WERI-Rb-1 (cell line): ENCODE results near the gene ADIRF.
"Not testable (repeated sequence)": the region's sequence is repeated elsewhere in the genome, so short reads cannot be mapped to it uniquely, and the experiment has no call there.

Experiments
- DNase-seq: peaks from one replicate; pipeline ENCODE4 v3.0.0-alpha.2; 2020
- H3K27ac ChIP-seq: fragments of 250-450 bp; sonication (Bioruptor Pico); 2 replicates; pipeline ENCODE4 v1.5.1; 2020; ENCODE audit warnings: mild to moderate bottlenecking, moderate library complexity
- H3K27me3 ChIP-seq: fragments of 250-450 bp; sonication (Bioruptor Pico); 2 replicates; pipeline ENCODE4 v1.5.1; 2021; ENCODE audit warnings: mild to moderate bottlenecking, low read depth, moderate library complexity; ENCODE audit not compliant: insufficient read depth, severe bottlenecking
- H3K36me3 ChIP-seq: fragments of 250-450 bp; sonication (Bioruptor Pico); 2 replicates; pipeline ENCODE4 v1.5.1; 2020; ENCODE audit warnings: mild to moderate bottlenecking, moderate library complexity
- H3K4me3 ChIP-seq: 2 replicates; pipeline ENCODE4 v1.5.1; 2011; ENCODE audit warnings: low read depth, mild to moderate bottlenecking, control low read depth, low read length
- H3K9me3 ChIP-seq: fragments of 250-450 bp; sonication (Bioruptor Pico); 2 replicates; pipeline ENCODE4 v1.5.1; 2021; ENCODE audit warnings: mild to moderate bottlenecking, moderate library complexity; ENCODE audit not compliant: severe bottlenecking
- TF ChIP-seq, protein P1 (sequence below): IDR thresholded peaks from 2 replicates; pipeline ENCODE4 v1.5.1; 2011; ENCODE audit warnings: low read depth, mild to moderate bottlenecking, control low read depth, inconsistent platforms, low read length

Gene ADIRF

DNA sequence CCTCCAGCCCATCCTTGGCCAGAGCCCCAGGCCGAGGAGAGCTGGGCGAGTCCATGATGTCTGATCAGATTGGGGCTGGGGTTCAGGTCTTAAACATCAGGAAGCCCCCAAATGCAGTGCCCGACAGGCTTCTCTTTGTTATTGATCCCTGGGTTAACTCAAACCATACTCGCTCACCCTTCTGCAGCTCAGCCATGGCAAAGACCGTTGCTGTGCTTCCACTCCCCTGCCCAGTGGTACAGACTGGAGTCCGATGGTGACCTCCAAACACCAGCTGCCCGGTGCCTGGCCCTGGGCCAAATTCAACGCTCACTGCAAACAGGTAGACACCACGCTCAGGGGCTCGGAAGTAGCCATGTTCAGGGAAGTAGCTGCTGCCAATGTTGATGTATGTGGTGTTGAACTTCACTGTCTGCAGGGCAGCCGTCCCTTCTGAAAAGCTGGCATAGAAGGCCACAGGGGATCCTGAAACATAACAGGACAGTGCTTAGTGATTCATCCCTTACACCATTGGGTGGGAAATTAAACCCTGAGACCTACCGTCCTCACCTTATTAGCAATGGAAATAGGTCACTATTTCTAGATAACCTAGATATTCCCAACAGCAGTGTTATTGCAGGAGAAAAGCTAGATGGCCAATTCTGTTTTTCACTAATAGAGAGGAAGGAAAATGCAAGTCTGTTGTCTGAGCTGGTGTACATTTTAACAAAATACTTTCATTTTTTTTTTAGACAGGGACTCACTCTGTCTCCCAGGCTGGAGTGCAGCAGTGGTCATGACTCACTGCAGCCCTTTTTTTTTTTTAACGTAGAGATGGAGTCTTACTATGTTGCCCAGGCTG, 31.4 kb upstream of the ADIRF start:
- no peak overlapping the region for H3K4me3 ChIP-seq
- H3K36me3 ChIP-seq: no peaks in the 10 kb centered on the region
- DNase-seq: no peak
- TF ChIP-seq, protein P1, sequence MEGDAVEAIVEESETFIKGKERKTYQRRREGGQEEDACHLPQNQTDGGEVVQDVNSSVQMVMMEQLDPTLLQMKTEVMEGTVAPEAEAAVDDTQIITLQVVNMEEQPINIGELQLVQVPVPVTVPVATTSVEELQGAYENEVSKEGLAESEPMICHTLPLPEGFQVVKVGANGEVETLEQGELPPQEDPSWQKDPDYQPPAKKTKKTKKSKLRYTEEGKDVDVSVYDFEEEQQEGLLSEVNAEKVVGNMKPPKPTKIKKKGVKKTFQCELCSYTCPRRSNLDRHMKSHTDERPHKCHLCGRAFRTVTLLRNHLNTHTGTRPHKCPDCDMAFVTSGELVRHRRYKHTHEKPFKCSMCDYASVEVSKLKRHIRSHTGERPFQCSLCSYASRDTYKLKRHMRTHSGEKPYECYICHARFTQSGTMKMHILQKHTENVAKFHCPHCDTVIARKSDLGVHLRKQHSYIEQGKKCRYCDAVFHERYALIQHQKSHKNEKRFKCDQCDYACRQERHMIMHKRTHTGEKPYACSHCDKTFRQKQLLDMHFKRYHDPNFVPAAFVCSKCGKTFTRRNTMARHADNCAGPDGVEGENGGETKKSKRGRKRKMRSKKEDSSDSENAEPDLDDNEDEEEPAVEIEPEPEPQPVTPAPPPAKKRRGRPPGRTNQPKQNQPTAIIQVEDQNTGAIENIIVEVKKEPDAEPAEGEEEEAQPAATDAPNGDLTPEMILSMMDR: no peak
- H3K27ac ChIP-seq: no peak overlapping the region
- no peaks in the 10 kb centered on the region for H3K9me3 ChIP-seq
- H3K27me3 ChIP-seq: no peaks in the 10 kb centered on the region

DNA sequence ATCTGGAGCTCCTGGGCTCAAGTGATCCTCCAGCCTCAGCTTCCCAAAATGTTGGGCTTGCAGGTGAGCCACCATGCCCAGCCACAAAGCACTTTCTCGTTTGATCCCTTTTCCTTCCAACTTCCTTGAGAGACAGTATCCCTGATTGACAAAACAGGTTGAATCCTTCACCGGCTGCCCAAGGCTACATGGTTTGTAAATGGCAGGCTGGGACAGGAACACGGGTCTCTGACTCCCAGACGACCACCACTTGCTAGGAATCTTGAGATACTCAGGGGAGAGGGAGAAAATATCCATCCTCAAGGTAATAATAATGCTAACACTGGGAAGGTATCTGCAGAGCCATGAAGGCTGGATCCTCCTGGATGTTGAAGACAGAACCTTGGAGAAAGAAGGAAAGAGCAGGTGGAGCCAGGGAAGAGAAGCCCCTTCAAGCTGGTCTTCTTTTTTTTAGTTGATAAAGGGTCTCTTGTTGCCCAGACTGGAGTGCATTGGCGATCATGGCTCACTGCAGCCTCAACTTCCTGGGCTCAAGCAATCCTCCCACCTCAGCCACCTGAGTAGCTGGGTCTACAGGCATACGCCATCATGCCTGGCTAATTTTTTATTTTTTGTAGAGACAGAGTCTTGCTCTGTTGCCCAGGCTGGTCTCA, 30.7 kb upstream of the ADIRF start:
- H3K9me3 ChIP-seq: no peaks in the 10 kb centered on the region
- TF ChIP-seq, protein P1: no peak
- no peak for DNase-seq
- H3K27ac ChIP-seq: no peak overlapping the region
- no peaks in the 10 kb centered on the region for H3K36me3 ChIP-seq
- H3K27me3 ChIP-seq: no peaks in the 10 kb centered on the region
- H3K4me3 ChIP-seq: no peak overlapping the region

DNA sequence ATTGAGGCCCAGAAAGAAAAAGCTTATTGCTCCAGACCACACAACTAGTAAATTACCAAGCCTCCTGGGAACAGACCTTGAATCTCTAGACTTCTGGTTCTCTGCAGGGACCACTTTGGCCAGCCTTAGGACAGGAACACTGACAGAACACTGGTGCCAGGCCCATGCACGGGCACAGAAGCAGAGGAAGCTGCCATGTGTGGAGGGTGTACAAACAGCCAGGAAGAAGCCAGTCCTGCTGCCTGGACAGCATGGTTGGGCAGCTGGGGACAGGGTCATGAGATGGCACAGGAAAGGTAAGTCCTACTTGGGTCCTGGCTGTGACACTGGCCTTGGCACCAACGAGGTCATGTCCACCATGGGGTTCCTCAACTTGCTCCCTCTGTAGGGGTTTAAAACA, 30.0 kb upstream of the ADIRF start:
- no peaks in the 10 kb centered on the region for H3K9me3 ChIP-seq
- no peaks in the 10 kb centered on the region for H3K27me3 ChIP-seq
- no peaks in the 10 kb centered on the region for H3K36me3 ChIP-seq
- H3K4me3 ChIP-seq: no peak overlapping the region
- no peak overlapping the region for H3K27ac ChIP-seq
- TF ChIP-seq, protein P1: no peak
- DNase-seq: no peak

DNA sequence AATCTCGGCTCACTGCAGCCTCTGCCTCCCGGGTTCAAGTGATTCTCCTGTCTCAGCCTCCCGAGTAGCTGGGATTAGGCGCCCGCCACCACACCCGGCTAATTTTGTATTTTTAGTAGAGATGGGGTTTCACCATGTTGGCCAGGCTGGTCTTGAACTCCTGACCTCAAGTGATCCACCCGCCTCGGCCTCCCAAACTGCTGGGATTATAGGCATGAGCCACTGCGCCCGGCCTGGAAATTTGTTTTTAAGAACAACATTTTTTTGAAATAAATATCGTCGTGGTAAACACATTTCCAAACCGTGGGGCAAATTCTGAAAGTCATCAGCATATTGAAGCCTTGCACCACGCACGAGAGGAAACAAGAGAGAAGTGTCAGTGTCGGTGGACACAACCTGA, 28.2 kb upstream of the ADIRF start:
- not testable (repeated sequence) for DNase-seq, H3K36me3 ChIP-seq, H3K27ac ChIP-seq, H3K4me3 ChIP-seq, H3K9me3 ChIP-seq, H3K27me3 ChIP-seq

DNA sequence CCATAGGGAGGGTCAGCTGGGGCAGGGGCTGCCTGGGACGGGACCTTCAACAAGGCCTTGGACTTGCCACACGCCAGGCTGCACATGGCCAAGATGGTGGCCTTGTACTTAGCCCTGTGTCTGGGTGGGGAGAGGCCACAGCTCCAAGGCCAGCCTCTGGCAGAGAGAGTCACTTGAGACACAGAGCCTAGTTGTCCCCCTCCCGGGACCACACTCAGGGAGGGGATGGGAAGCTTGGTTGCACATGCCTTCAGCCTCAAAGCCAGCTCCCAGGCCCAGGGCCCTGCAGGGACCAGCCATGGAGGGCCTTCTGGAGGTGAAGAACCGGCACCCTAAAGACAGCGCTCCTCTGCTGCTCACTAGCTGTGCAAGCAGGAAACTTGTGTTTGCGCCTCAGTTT, 27.6 kb upstream of the ADIRF start:
- Histone ChIP-seq H3K27ac (no peak overlapping the region), H3K4me3 (no peak overlapping the region), H3K9me3 (no peaks in the 10 kb centered on the region), H3K27me3 (no peaks in the 10 kb centered on the region), H3K36me3 (no peaks in the 10 kb centered on the region)
- no peak for DNase-seq
- TF ChIP-seq, protein P1: no peak

DNA sequence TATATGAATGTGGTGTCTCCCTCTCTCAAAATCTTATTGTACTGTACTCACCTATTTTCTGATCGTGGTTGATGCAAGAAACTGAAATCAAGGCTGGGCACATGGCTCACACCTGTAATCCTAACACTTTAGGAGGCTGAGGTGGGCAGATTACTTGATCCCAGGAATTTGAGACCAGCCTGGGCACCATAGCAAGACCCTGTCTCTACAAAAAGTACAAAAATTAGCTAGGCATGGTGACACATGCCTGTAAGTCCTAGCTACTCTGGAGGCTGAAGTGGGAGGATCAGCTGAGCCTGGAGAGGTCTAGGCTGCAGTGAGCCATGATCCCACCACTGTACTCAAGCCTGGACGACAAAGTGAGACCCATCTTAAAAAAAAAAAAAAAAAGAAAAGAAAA, 26.9 kb upstream of the ADIRF start:
- Histone ChIP-seq H3K36me3 (no peaks in the 10 kb centered on the region), H3K4me3 (no peak overlapping the region), H3K9me3 (no peaks in the 10 kb centered on the region), H3K27ac (no peak overlapping the region), H3K27me3 (no peaks in the 10 kb centered on the region)
- no peak for DNase-seq
- TF ChIP-seq, protein P1: no peak
